Measurements from ENCODE around the gene TLE3.
"Not testable (repeated sequence)": the region's sequence is repeated elsewhere in the genome, so short reads cannot be mapped to it uniquely, and the experiment has no call there.

Gene TLE3

GRCh38 chr15:70141376-70142071, 43.8 kb upstream of the TLE3 start:
- H3K4me3 ChIP-seq (ENCODE audit: insufficient read length, low read depth), result no peak overlapping the region

GRCh38 chr15:70140543-70141375, 43.0 kb upstream of the TLE3 start:
- H3K9me3 ChIP-seq (ENCODE audit: insufficient read depth, low read length), result no peaks in the 10 kb centered on the region
- peak; percentile 64 for DNase-seq (ENCODE audit: low read depth, low spot score)
- peaks cover 16% of the 10 kb centered on the region for H3K4me1 ChIP-seq (ENCODE audit: insufficient read depth, insufficient read length)
- peak overlapping the region; percentile 35 for H3K9ac ChIP-seq (ENCODE audit: insufficient read length, low read depth)
- H3K27me3 ChIP-seq (ENCODE audit: insufficient read depth, insufficient read length), result peaks cover 5% of the 10 kb centered on the region
- H3K4me3 ChIP-seq (ENCODE audit: insufficient read length, low read depth), result no peak overlapping the region
- H3K36me3 ChIP-seq (ENCODE audit: insufficient read depth, insufficient read length, low read length), result no peaks in the 10 kb centered on the region
- TF ChIP-seq ZNF274 (IDR thresholded peaks at IDR 0.05; ENCODE audit: low read depth, low read length) (no peak), SUZ12 (IDR thresholded peaks at IDR 0.05; ENCODE audit: extremely low read depth, insufficient read depth, insufficient read length) (no peak), YY1 (IDR thresholded peaks at IDR 0.05; ENCODE audit: insufficient read depth, insufficient read length) (no peak)

More at GRCh38 chr15:70141376-70142071, 43.8 kb upstream of the TLE3 start:
- no peak for TF ChIP-seq SUZ12 (IDR thresholded peaks at IDR 0.05; ENCODE audit: extremely low read depth, insufficient read depth, insufficient read length)
- no peak for TF ChIP-seq ZNF274 (IDR thresholded peaks at IDR 0.05; ENCODE audit: low read depth, low read length)
- H3K9ac ChIP-seq (ENCODE audit: insufficient read length, low read depth), result peak overlapping the region; percentile 9
- H3K4me1 ChIP-seq (ENCODE audit: insufficient read depth, insufficient read length), result peaks cover 16% of the 10 kb centered on the region
- H3K27me3 ChIP-seq (ENCODE audit: insufficient read depth, insufficient read length), result peaks cover 5% of the 10 kb centered on the region
- H3K9me3 ChIP-seq (ENCODE audit: insufficient read depth, low read length), result no peaks in the 10 kb centered on the region
- no peaks in the 10 kb centered on the region for H3K36me3 ChIP-seq (ENCODE audit: insufficient read depth, insufficient read length, low read length)
- DNase-seq (ENCODE audit: low read depth, low spot score), result no peak

GRCh38 chr15:70140025-70140542, 42.4 kb upstream of the TLE3 start:
- Histone ChIP-seq H3K9me3 (ENCODE audit: insufficient read depth, low read length) (no peaks in the 10 kb centered on the region), H3K36me3 (ENCODE audit: insufficient read depth, insufficient read length, low read length) (no peaks in the 10 kb centered on the region), H3K27me3 (ENCODE audit: insufficient read depth, insufficient read length) (peaks cover 5% of the 10 kb centered on the region), H3K9ac (ENCODE audit: insufficient read length, low read depth) (peak overlapping the region; percentile 35), H3K4me3 (ENCODE audit: insufficient read length, low read depth) (no peak overlapping the region), H3K4me1 (ENCODE audit: insufficient read depth, insufficient read length) (peaks cover 16% of the 10 kb centered on the region)
- no peak for DNase-seq (ENCODE audit: low read depth, low spot score)
- TF ChIP-seq YY1 (IDR thresholded peaks at IDR 0.05; ENCODE audit: insufficient read depth, insufficient read length), result no peak
- TF ChIP-seq ZNF274 (IDR thresholded peaks at IDR 0.05; ENCODE audit: low read depth, low read length), result no peak
- TF ChIP-seq SUZ12 (IDR thresholded peaks at IDR 0.05; ENCODE audit: extremely low read depth, insufficient read depth, insufficient read length), result no peak

GRCh38 chr15:70137967-70138366, 40.2 kb upstream of the TLE3 start:
- Histone ChIP-seq H3K27me3 (ENCODE audit: insufficient read depth, insufficient read length) (peaks cover 8% of the 10 kb centered on the region), H3K9ac (ENCODE audit: insufficient read length, low read depth) (no peak overlapping the region), H3K9me3 (ENCODE audit: insufficient read depth, low read length) (no peaks in the 10 kb centered on the region), H3K4me3 (ENCODE audit: insufficient read length, low read depth) (no peak overlapping the region), H3K4me1 (ENCODE audit: insufficient read depth, insufficient read length) (peaks cover 10% of the 10 kb centered on the region), H3K36me3 (ENCODE audit: insufficient read depth, insufficient read length, low read length) (no peaks in the 10 kb centered on the region)
- no peak for TF ChIP-seq YY1 (IDR thresholded peaks at IDR 0.05; ENCODE audit: insufficient read depth, insufficient read length)
- TF ChIP-seq SUZ12 (IDR thresholded peaks at IDR 0.05; ENCODE audit: extremely low read depth, insufficient read depth, insufficient read length), result no peak
- TF ChIP-seq ZNF274 (IDR thresholded peaks at IDR 0.05; ENCODE audit: low read depth, low read length), result no peak
- DNase-seq (ENCODE audit: low read depth, low spot score), result no peak

GRCh38 chr15:70137021-70137420, 39.3 kb upstream of the TLE3 start:
- not testable (repeated sequence) for H3K4me3 ChIP-seq (ENCODE audit: insufficient read length, low read depth); H3K4me1 ChIP-seq (ENCODE audit: insufficient read depth, insufficient read length); H3K9ac ChIP-seq (ENCODE audit: insufficient read length, low read depth); H3K27me3 ChIP-seq (ENCODE audit: insufficient read depth, insufficient read length); DNase-seq (ENCODE audit: low read depth, low spot score); H3K36me3 ChIP-seq (ENCODE audit: insufficient read depth, insufficient read length, low read length); H3K9me3 ChIP-seq (ENCODE audit: insufficient read depth, low read length)

- Histone ChIP-seq H3K9me3 (ENCODE audit: insufficient read depth, low read length) (no peaks in the 10 kb centered on the region), H3K27me3 (ENCODE audit: insufficient read depth, insufficient read length) (peaks cover 7% of the 10 kb centered on the region), H3K4me3 (ENCODE audit: insufficient read length, low read depth) (no peak overlapping the region), H3K4me1 (ENCODE audit: insufficient read depth, insufficient read length) (no peaks in the 10 kb centered on the region), H3K9ac (ENCODE audit: insufficient read length, low read depth) (no peak overlapping the region), H3K36me3 (ENCODE audit: insufficient read depth, insufficient read length, low read length) (no peaks in the 10 kb centered on the region)
- DNase-seq (ENCODE audit: low read depth, low spot score), result no peak
- no peak for TF ChIP-seq SUZ12 (IDR thresholded peaks at IDR 0.05; ENCODE audit: extremely low read depth, insufficient read depth, insufficient read length)
Measured at GRCh38 chr15:70133781-70134421, 36.2 kb upstream of the TLE3 start.

DNA sequence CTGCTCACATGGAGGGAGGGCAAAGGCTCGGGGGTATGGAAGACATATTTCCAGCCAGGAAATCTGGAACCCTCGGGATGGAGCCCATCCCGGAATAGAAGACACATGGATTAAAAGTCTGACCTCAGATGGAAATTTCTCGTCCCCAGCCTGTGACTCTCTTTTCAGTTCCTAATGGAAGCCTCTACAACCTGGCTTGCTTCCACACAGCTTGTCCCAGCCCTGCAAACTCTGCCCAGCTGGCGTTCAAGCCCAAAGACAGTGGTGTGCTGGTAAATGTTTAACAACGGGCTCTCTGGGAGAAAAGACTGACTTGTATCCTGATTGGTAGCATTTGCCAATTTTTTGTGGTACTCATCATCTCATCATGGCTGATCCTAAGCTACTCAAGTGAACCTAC, 35.6 kb upstream of the TLE3 start:
- peaks cover 3% of the 10 kb centered on the region for H3K27me3 ChIP-seq (ENCODE audit: insufficient read depth, insufficient read length)
- TF ChIP-seq SUZ12 (IDR thresholded peaks at IDR 0.05; ENCODE audit: extremely low read depth, insufficient read depth, insufficient read length), result no peak
- TF ChIP-seq YY1 (IDR thresholded peaks at IDR 0.05; ENCODE audit: insufficient read depth, insufficient read length), result no peak
- TF ChIP-seq ZNF274 (IDR thresholded peaks at IDR 0.05; ENCODE audit: low read depth, low read length), result no peak
- no peaks in the 10 kb centered on the region for H3K36me3 ChIP-seq (ENCODE audit: insufficient read depth, insufficient read length, low read length)
- H3K4me3 ChIP-seq (ENCODE audit: insufficient read length, low read depth), result no peak overlapping the region
- H3K9ac ChIP-seq (ENCODE audit: insufficient read length, low read depth), result no peak overlapping the region
- no peaks in the 10 kb centered on the region for H3K4me1 ChIP-seq (ENCODE audit: insufficient read depth, insufficient read length)
- no peak for DNase-seq (ENCODE audit: low read depth, low spot score)
- H3K9me3 ChIP-seq (ENCODE audit: insufficient read depth, low read length), result no peaks in the 10 kb centered on the region
